GM21390 (cell line): Measurements from ENCODE around the gene ACTN1.

Experiments used
- ATAC-seq: cut with Tn5 transposase; IDR thresholded peaks from one replicate; pipeline ENCODE4 v1.9.1; 2021; ENCODE audit not compliant: unreplicated experiment

ACTN1 gene

GRCh38 chr14:68970038-68970612, 9.0 kb downstream of the ACTN1 start:
- no peak for ATAC-seq

- ATAC-seq = no peak
Observed at GRCh38 chr14:68969278-68970033, 9.6 kb downstream of the ACTN1 start.

- ATAC-seq = no peak
Observed at GRCh38 chr14:68968721-68969120, 10.4 kb downstream of the ACTN1 start.

GRCh38 chr14:68968051-68968450, 11.1 kb downstream of the ACTN1 start:
- no peak for ATAC-seq

- no peak for ATAC-seq
Observed at GRCh38 chr14:68967459-68967940, 11.6 kb downstream of the ACTN1 start.

- ATAC-seq = no peak
Observed at GRCh38 chr14:68966872-68967301, 12.2 kb downstream of the ACTN1 start.

GRCh38 chr14:68965261-68965761, 13.8 kb downstream of the ACTN1 start:
- no peak for ATAC-seq

GRCh38 chr14:68964300-68965093, 14.6 kb downstream of the ACTN1 start:
- no peak for ATAC-seq

- ATAC-seq = no peak
Observed at GRCh38 chr14:68962681-68963080, 16.4 kb downstream of the ACTN1 start.

- no peak for ATAC-seq
Observed at GRCh38 chr14:68961781-68962584, 17.1 kb downstream of the ACTN1 start.

- no peak for ATAC-seq
Observed at GRCh38 chr14:68961361-68961760, 17.7 kb downstream of the ACTN1 start.

GRCh38 chr14:68960123-68960522, 19.0 kb downstream of the ACTN1 start:
- ATAC-seq = no peak

- ATAC-seq = no peak
Observed at GRCh38 chr14:68959035-68959434, 20.1 kb downstream of the ACTN1 start.

GRCh38 chr14:68958553-68958952, 20.5 kb downstream of the ACTN1 start:
- ATAC-seq = no peak

GRCh38 chr14:68957775-68958174, 21.3 kb downstream of the ACTN1 start:
- ATAC-seq = no peak

GRCh38 chr14:68956724-68957123, 22.4 kb downstream of the ACTN1 start:
- no peak for ATAC-seq

- no peak for ATAC-seq
Observed at GRCh38 chr14:68955851-68956179, 23.3 kb downstream of the ACTN1 start.

- ATAC-seq = no peak
Observed at GRCh38 chr14:68955164-68955850, 23.8 kb downstream of the ACTN1 start.

GRCh38 chr14:68953196-68953555, 25.9 kb downstream of the ACTN1 start:
- no peak for ATAC-seq

- ATAC-seq = no peak
Observed at GRCh38 chr14:68952531-68953195, 26.4 kb downstream of the ACTN1 start.
